A673 (cell line): Measurements from ENCODE around the gene USP12.

ENCODE experiments used
- EZH2 ChIP-seq: fragments of 200-600 bp; sonication (generic); IDR thresholded peaks from 2 replicates; pipeline ENCODE4 v1.6.1; 2017; ENCODE audit warnings: borderline replicate concordance, low read depth, mild to moderate bottlenecking, mixed read lengths, antibody characterized with exemption, low read length; ENCODE audit not compliant: poor library complexity, severe bottlenecking
- TF ChIP-seq, protein P1 (sequence below): fragments of 300-800, 200-600 bp; sonication (generic); conservative IDR thresholded peaks from 2 replicates; pipeline ENCODE4 v1.5.1; 2017; ENCODE audit warnings: low read depth, mild to moderate bottlenecking, antibody characterized with exemption, low read length, moderate library complexity, mixed read lengths

DNA sequence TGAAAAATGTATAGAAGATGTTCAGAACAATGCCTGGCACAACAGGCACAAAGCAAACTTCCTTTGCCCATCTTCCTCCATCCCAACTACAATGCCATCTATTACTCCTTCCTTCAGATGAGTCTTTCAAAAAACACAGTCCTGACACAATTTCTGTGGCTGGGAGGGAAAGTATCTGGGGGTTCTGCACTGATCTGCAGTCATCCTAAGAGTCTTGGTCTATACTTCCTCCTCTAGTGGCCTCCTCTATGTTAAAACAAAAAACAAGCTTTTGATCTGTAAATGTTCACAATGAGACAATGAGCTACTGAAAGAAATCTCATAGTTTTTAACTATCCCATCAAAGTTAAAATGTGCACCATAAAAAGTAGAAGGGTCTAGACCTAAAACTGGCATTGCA lies 44.8 kb downstream of the USP12 start:
- TF ChIP-seq, protein P1, sequence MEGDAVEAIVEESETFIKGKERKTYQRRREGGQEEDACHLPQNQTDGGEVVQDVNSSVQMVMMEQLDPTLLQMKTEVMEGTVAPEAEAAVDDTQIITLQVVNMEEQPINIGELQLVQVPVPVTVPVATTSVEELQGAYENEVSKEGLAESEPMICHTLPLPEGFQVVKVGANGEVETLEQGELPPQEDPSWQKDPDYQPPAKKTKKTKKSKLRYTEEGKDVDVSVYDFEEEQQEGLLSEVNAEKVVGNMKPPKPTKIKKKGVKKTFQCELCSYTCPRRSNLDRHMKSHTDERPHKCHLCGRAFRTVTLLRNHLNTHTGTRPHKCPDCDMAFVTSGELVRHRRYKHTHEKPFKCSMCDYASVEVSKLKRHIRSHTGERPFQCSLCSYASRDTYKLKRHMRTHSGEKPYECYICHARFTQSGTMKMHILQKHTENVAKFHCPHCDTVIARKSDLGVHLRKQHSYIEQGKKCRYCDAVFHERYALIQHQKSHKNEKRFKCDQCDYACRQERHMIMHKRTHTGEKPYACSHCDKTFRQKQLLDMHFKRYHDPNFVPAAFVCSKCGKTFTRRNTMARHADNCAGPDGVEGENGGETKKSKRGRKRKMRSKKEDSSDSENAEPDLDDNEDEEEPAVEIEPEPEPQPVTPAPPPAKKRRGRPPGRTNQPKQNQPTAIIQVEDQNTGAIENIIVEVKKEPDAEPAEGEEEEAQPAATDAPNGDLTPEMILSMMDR: no peak
- TF ChIP-seq EZH2: no peak
